Tibial artery (tissue), 4 donors: Measurements from ENCODE around the gene ASXL2.

ENCODE experiments used
- DNase-seq, 2 donors: peaks; one replicate each; pipeline ENCODE4 v3.0.0-alpha.2; 2019
- H3K27ac ChIP-seq, 2 donors: fragments of 200-600 bp; sonication (generic) in 1 of 2; 1 replicate in 1 of 2; 2 replicates in 1 of 2; pipeline ENCODE4 v1.5.1; 2018 to 2019; ENCODE audit warnings: mild to moderate bottlenecking in 1 of 2
- H3K27me3 ChIP-seq, 2 donors: fragments of 200-600 bp; sonication (generic) in 1 of 2; one replicate each; pipeline versions ENCODE4 v1.5.1 to v1.6.0; 2016 to 2019
- H3K36me3 ChIP-seq, 3 donors: fragments of 200-600 bp; sonication (generic) in 2 of 3; one replicate each; pipeline ENCODE4 v1.5.1; 2016 to 2019; ENCODE audit warnings: mild to moderate bottlenecking in 2 of 3
- H3K4me1 ChIP-seq, 4 donors: fragments of 200-600 bp; sonication (generic) in 2 of 4; 1 replicate in 3 of 4; 2 replicates in 1 of 4; pipeline ENCODE4 v1.5.1; 2016 to 2019
- H3K4me3 ChIP-seq, 2 donors: fragments of 200-600 bp; sonication (generic) in 1 of 2; 1 replicate in 1 of 2; 2 replicates in 1 of 2; pipeline ENCODE4 v1.5.1; 2018 to 2019; ENCODE audit warnings: mild to moderate bottlenecking in 2 of 2
- H3K9me3 ChIP-seq, 3 donors: fragments of 200-600 bp; sonication (generic) in 1 of 3; one replicate each; pipeline ENCODE4 v1.5.1; 2016 to 2019
- intact Hi-C: fragments of 100-400 bp; cut with DNase I; formaldehyde crosslinking; loops from one replicate; pipeline ENCODE4 v1.15.0; 2023; ENCODE audit warnings: low total_unique reads
- TF ChIP-seq, protein P1 (sequence below), 2 experiments: fragments of 200-600 bp in 1 of 2; fragments of 450-650 bp in 1 of 2; IDR thresholded peaks; one replicate each; pipeline ENCODE4 v1.5.1; 2017 to 2019; ENCODE audit warnings: antibody characterized with exemption in 2 of 2, mild to moderate bottlenecking in 1 of 2, moderate library complexity in 1 of 2

Gene ASXL2

DNA sequence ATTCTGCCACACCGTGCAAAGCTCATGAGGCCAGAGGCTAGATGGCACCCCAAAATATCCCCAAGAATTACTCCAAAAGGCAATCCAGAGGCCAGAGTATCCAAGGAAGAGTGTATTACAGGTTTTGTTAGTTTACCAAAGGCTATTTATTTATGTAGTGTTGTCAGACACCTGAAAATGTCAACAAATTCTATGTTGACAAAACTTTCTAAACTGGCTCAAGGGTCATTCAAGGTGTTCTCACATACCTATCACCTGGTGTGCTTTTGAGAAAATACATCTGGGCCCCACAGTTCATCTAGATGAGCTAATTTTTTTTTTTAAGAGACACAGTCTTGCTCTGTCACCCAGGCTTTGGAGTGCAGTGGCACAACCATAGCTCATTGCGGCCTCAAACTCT is 192.5 kb downstream of the ASXL2 start:
- Histone ChIP-seq H3K4me3 (no peak overlapping the region), H3K4me1 (no peaks in the 10 kb centered on the region), H3K27me3 (no peaks in the 10 kb centered on the region), H3K36me3 (no peaks in the 10 kb centered on the region), H3K27ac (no peak overlapping the region), H3K9me3 (no peaks in the 10 kb centered on the region)
- no peak for DNase-seq
- TF ChIP-seq, protein P1, sequence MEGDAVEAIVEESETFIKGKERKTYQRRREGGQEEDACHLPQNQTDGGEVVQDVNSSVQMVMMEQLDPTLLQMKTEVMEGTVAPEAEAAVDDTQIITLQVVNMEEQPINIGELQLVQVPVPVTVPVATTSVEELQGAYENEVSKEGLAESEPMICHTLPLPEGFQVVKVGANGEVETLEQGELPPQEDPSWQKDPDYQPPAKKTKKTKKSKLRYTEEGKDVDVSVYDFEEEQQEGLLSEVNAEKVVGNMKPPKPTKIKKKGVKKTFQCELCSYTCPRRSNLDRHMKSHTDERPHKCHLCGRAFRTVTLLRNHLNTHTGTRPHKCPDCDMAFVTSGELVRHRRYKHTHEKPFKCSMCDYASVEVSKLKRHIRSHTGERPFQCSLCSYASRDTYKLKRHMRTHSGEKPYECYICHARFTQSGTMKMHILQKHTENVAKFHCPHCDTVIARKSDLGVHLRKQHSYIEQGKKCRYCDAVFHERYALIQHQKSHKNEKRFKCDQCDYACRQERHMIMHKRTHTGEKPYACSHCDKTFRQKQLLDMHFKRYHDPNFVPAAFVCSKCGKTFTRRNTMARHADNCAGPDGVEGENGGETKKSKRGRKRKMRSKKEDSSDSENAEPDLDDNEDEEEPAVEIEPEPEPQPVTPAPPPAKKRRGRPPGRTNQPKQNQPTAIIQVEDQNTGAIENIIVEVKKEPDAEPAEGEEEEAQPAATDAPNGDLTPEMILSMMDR (IDR thresholded peaks at IDR 0.05), result no peak
- intact Hi-C loops, result no loop called here

DNA sequence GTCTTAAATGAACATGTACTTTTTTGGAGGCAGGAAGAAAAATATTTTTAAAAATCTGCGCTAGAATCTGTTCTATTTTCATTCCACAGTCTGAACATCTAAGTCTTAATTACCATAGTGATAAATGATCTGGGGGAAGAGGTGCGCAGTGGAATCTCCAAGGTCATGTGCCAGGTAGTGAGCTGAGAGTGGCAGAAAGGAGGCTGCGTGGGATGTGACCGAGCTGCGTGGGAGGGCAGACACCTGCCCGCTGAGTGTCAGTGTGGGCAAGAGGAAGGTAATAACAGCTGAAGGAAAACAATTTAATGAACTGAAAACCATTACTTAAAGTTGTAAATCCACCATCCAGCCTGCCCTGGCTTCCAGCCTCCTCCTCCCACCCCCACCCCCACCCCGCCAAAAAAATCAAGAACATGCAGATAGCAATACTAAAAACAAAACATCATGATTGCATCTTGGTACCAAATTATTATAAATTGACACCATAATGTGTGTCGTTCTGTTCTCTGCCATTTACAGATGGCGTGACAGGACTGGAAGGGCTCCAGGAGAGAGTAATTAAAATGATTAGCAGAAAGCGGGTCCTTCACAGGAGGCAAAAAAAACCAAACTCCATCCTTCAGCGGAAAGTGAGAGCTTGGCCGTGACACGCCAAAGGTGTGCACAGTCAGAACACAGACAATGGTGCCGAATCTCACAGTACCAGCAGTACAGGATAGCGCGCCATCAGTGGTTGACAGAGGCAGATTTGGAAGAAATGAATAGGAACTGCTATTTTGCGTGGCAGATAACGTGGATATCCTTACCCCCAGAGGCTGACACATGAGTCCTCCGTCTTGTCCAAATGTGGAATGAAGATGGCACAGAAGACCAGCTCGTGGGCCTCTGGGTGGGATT is 193.5 kb downstream of the ASXL2 start:
- Histone ChIP-seq H3K27ac (no peak overlapping the region), H3K36me3 (no peaks in the 10 kb centered on the region), H3K4me1 (no peaks in the 10 kb centered on the region), H3K27me3 (peaks cover 0 to 2% of the 10 kb centered on the region in 2 donors), H3K4me3 (no peak overlapping the region), H3K9me3 (no peaks in the 10 kb centered on the region)
- intact Hi-C loops, result no loop called here
- DNase-seq, result no peak
- TF ChIP-seq, protein P1 (IDR thresholded peaks at IDR 0.05), result no peak
